ENCODE results near the gene ZIC4. TPM values are rescaled to one million over a fixed set of nuclear protein-coding genes. Genes with fewer than 3 reads are reported as not detected.

Gene ZIC4
- total and polyA plus RNA-seq, 4 donors: 0.09 to 1.4 (median 0.37) TPM

- no peak for ATAC-seq (ENCODE audit: low FRiP score)
- Histone ChIP-seq H3K27me3 (ENCODE audit: control insufficient read depth in 1 of 2, insufficient read depth in 2 of 2, low read length in 1 of 2) (no peaks in the 10 kb centered on the region), H3K4me3 (ENCODE audit: low read length in 2 of 2) (no peak overlapping the region), H3K36me3 (ENCODE audit: control insufficient read depth in 1 of 2, insufficient read depth in 2 of 2, low read length in 1 of 2) (no peaks in the 10 kb centered on the region), H3K9me3 (ENCODE audit: control insufficient read depth, low read length) (peaks cover 6% of the 10 kb centered on the region), H3K4me1 (ENCODE audit: control insufficient read depth in 1 of 2, insufficient read depth in 2 of 2, low read length in 2 of 2) (no peaks in the 10 kb centered on the region), H3K27ac (ENCODE audit: low read depth in 1 of 2, low read length in 2 of 2) (no peak overlapping the region)
- WGBS, 2 donors: 13 to 18% methylated on average over 24 of the region's 24 CpGs
- no peak for DNase-seq
- intact Hi-C loops (cut with DNase I): no loop called here
Measured at GRCh38 chr3:147413686-147414389, 7.5 kb upstream of the ZIC4 start.

GRCh38 chr3:147412917-147413685, 6.8 kb upstream of the ZIC4 start:
- intact Hi-C loops (cut with DNase I): no loop called here
- no peaks in the 10 kb centered on the region for H3K27me3 ChIP-seq (ENCODE audit: control insufficient read depth in 1 of 2, insufficient read depth in 2 of 2, low read length in 1 of 2)
- H3K4me1 ChIP-seq (ENCODE audit: control insufficient read depth in 1 of 2, insufficient read depth in 2 of 2, low read length in 2 of 2): no peaks in the 10 kb centered on the region
- H3K36me3 ChIP-seq (ENCODE audit: control insufficient read depth in 1 of 2, insufficient read depth in 2 of 2, low read length in 1 of 2): no peaks in the 10 kb centered on the region
- H3K4me3 ChIP-seq (ENCODE audit: low read length in 2 of 2): no peak overlapping the region
- 15 to 16% methylated on average over 37 of the region's 37 CpGs for WGBS, 2 donors
- DNase-seq: no peak
- H3K9me3 ChIP-seq (ENCODE audit: control insufficient read depth, low read length): peaks cover 6% of the 10 kb centered on the region
- ATAC-seq (ENCODE audit: low FRiP score): no peak
- H3K27ac ChIP-seq (ENCODE audit: low read depth in 1 of 2, low read length in 2 of 2): no peak overlapping the region

GRCh38 chr3:147412261-147412916, 6.0 kb upstream of the ZIC4 start:
- DNase-seq (no peak), ATAC-seq (ENCODE audit: low FRiP score) (no peak)
- WGBS, 2 donors: 19 to 21% methylated on average over 32 of the region's 32 CpGs
- Histone ChIP-seq H3K36me3 (ENCODE audit: control insufficient read depth in 1 of 2, insufficient read depth in 2 of 2, low read length in 1 of 2) (no peaks in the 10 kb centered on the region), H3K4me1 (ENCODE audit: control insufficient read depth in 1 of 2, insufficient read depth in 2 of 2, low read length in 2 of 2) (no peaks in the 10 kb centered on the region), H3K9me3 (ENCODE audit: control insufficient read depth, low read length) (peaks cover 6% of the 10 kb centered on the region), H3K4me3 (ENCODE audit: low read length in 2 of 2) (no peak overlapping the region), H3K27ac (ENCODE audit: low read depth in 1 of 2, low read length in 2 of 2) (no peak overlapping the region), H3K27me3 (ENCODE audit: control insufficient read depth in 1 of 2, insufficient read depth in 2 of 2, low read length in 1 of 2) (no peaks in the 10 kb centered on the region)
- intact Hi-C loops (cut with DNase I): no loop called here

- no peak for ATAC-seq (ENCODE audit: low FRiP score)
- Histone ChIP-seq H3K27me3 (ENCODE audit: control insufficient read depth in 1 of 2, insufficient read depth in 2 of 2, low read length in 1 of 2) (no peaks in the 10 kb centered on the region), H3K4me3 (ENCODE audit: low read length in 2 of 2) (peak overlapping the region in 1 of 2 donors; percentile 5), H3K36me3 (ENCODE audit: control insufficient read depth in 1 of 2, insufficient read depth in 2 of 2, low read length in 1 of 2) (no peaks in the 10 kb centered on the region), H3K9me3 (ENCODE audit: control insufficient read depth, low read length) (peaks cover 6% of the 10 kb centered on the region), H3K27ac (ENCODE audit: low read depth in 1 of 2, low read length in 2 of 2) (no peak overlapping the region), H3K4me1 (ENCODE audit: control insufficient read depth in 1 of 2, insufficient read depth in 2 of 2, low read length in 2 of 2) (no peaks in the 10 kb centered on the region)
- intact Hi-C loops (cut with DNase I): no loop called here
- WGBS, 2 donors: 15 to 21% methylated on average over 20 of the region's 20 CpGs
- DNase-seq: no peak
Measured at GRCh38 chr3:147411815-147412241, 5.5 kb upstream of the ZIC4 start.

- H3K27ac ChIP-seq (ENCODE audit: low read depth in 1 of 2, low read length in 2 of 2): no peak overlapping the region
- no peaks in the 10 kb centered on the region for H3K4me1 ChIP-seq (ENCODE audit: control insufficient read depth in 1 of 2, insufficient read depth in 2 of 2, low read length in 2 of 2)
- no peaks in the 10 kb centered on the region for H3K36me3 ChIP-seq (ENCODE audit: control insufficient read depth in 1 of 2, insufficient read depth in 2 of 2, low read length in 1 of 2)
- no peaks in the 10 kb centered on the region for H3K27me3 ChIP-seq (ENCODE audit: control insufficient read depth in 1 of 2, insufficient read depth in 2 of 2, low read length in 1 of 2)
- intact Hi-C loops (cut with DNase I): no loop called here
- ATAC-seq (ENCODE audit: low FRiP score): peak; percentile 15
- H3K9me3 ChIP-seq (ENCODE audit: control insufficient read depth, low read length): peaks cover 6% of the 10 kb centered on the region
- H3K4me3 ChIP-seq (ENCODE audit: low read length in 2 of 2): peak overlapping the region in 1 of 2 donors; percentile 15
- WGBS, 2 donors: 4 to 6% methylated on average over 14 of the region's 14 CpGs
- DNase-seq: peak in 1 of 2 donors; percentile 45
Measured at GRCh38 chr3:147411238-147411814, 5.0 kb upstream of the ZIC4 start.

- H3K36me3 ChIP-seq (ENCODE audit: control insufficient read depth in 1 of 2, insufficient read depth in 2 of 2, low read length in 1 of 2): no peaks in the 10 kb centered on the region
- peaks cover 6% of the 10 kb centered on the region for H3K9me3 ChIP-seq (ENCODE audit: control insufficient read depth, low read length)
- intact Hi-C loops (cut with DNase I): no loop called here
- no peaks in the 10 kb centered on the region for H3K27me3 ChIP-seq (ENCODE audit: control insufficient read depth in 1 of 2, insufficient read depth in 2 of 2, low read length in 1 of 2)
- ATAC-seq (ENCODE audit: low FRiP score) (peak; percentile 42), DNase-seq (no peak)
- H3K4me3 ChIP-seq (ENCODE audit: low read length in 2 of 2): peak overlapping the region in 1 of 2 donors; percentile 15
- WGBS, 2 donors: 4% methylated on average over 54 to 61 of the region's 61 CpGs
- H3K4me1 ChIP-seq (ENCODE audit: control insufficient read depth in 1 of 2, insufficient read depth in 2 of 2, low read length in 2 of 2): no peaks in the 10 kb centered on the region
- H3K27ac ChIP-seq (ENCODE audit: low read depth in 1 of 2, low read length in 2 of 2): no peak overlapping the region
Measured at GRCh38 chr3:147410526-147411237, 4.3 kb upstream of the ZIC4 start.

- no peaks in the 10 kb centered on the region for H3K27me3 ChIP-seq (ENCODE audit: control insufficient read depth in 1 of 2, insufficient read depth in 2 of 2, low read length in 1 of 2)
- intact Hi-C loops (cut with DNase I): no loop called here
- peak; percentile 47 for ATAC-seq (ENCODE audit: low FRiP score)
Measured at GRCh38 chr3:147410116-147410525, 3.8 kb upstream of the ZIC4 start.

More at GRCh38 chr3:147410116-147410525, 3.8 kb upstream of the ZIC4 start:
- 4 to 5% methylated on average over 52 of the region's 52 CpGs for WGBS, 2 donors
- Histone ChIP-seq H3K27ac (ENCODE audit: low read depth in 1 of 2, low read length in 2 of 2) (no peak overlapping the region), H3K36me3 (ENCODE audit: control insufficient read depth in 1 of 2, insufficient read depth in 2 of 2, low read length in 1 of 2) (no peaks in the 10 kb centered on the region), H3K9me3 (ENCODE audit: control insufficient read depth, low read length) (peaks cover 4% of the 10 kb centered on the region), H3K4me3 (ENCODE audit: low read length in 2 of 2) (peak overlapping the region in 1 of 2 donors; percentile 15), H3K4me1 (ENCODE audit: control insufficient read depth in 1 of 2, insufficient read depth in 2 of 2, low read length in 2 of 2) (no peaks in the 10 kb centered on the region)
- DNase-seq: peak in 1 of 2 donors; percentile 36

Measured in aorta (tissue), 5 donors.